A549 (cell line): ENCODE data around the gene MYOM1.
"Not testable (repeated sequence)": the region's sequence is repeated elsewhere in the genome, so short reads cannot be mapped to it uniquely, and the experiment has no call there.

Experiments
- CEBPB ChIP-seq, 2 experiments: fragments of >200 bp in 1 of 2; sonication (Bioruptor Twin) in 1 of 2; formaldehyde crosslinking in 1 of 2; IDR thresholded peaks; 2 replicates each; pipeline ENCODE4 v1.6.1; 2012 to 2016
- CTCF ChIP-seq: fragments of >200 bp; sonication (Bioruptor Twin); formaldehyde crosslinking; IDR thresholded peaks from 3 replicates; pipeline ENCODE4 v1.5.1; 2016
- ESRRA ChIP-seq: fragments of 150-350 bp; IDR thresholded peaks from 2 replicates; pipeline ENCODE4 v1.6.1; 2014; ENCODE audit warnings: mild to moderate bottlenecking, low read length, borderline replicate concordance
- HDAC2 ChIP-seq: fragments of 200-600 bp; sonication (generic); IDR thresholded peaks from 2 replicates; pipeline ENCODE4 v1.6.1; 2016
- MAX ChIP-seq: IDR thresholded peaks from 2 replicates; pipeline ENCODE4 v1.6.1; 2012
- MYC ChIP-seq: IDR thresholded peaks from 2 replicates; pipeline ENCODE4 v1.6.1; 2012; ENCODE audit warnings: mild to moderate bottlenecking, inconsistent platforms, low read length, improper control_type of control experiment, borderline replicate concordance
- PBX3 ChIP-seq: IDR thresholded peaks from 2 replicates; pipeline ENCODE4 v1.6.1; 2012
- POLR2AphosphoS2 ChIP-seq: conservative IDR thresholded peaks from 2 replicates; pipeline ENCODE4 v1.6.1; 2012; ENCODE audit warnings: low read length, improper control_type of control experiment, inconsistent platforms
- RFX5 ChIP-seq: fragments of 450-650 bp; IDR thresholded peaks from 2 replicates; pipeline ENCODE4 v1.7.1; 2014; ENCODE audit warnings: antibody characterized with exemption, mild to moderate bottlenecking, moderate library complexity
- USF2 ChIP-seq: fragments of 450-650 bp; IDR thresholded peaks from 2 replicates; pipeline ENCODE4 v1.6.1; 2014; ENCODE audit warnings: antibody characterized with exemption

GRCh38 chr18:3220868-3221267, 1.1 kb upstream of the MYOM1 start:
- not testable (repeated sequence) for TF ChIP-seq CTCF; POLR2AphosphoS2; MAX; RFX5; CEBPB (IDR thresholded peaks at IDR 0.05); MYC; PBX3; HDAC2; USF2; ESRRA
